ENCODE data around the gene DAPK3. TPM values are rescaled to one million over a fixed set of nuclear protein-coding genes. Genes with fewer than 3 reads are reported as not detected.
"Not testable (repeated sequence)": the region's sequence is repeated elsewhere in the genome, so short reads cannot be mapped to it uniquely, and the experiment has no call there.

Gene DAPK3
- polyA plus RNA-seq, 1 experiment = 105 TPM

- ChIA-PET POLR2A (interaction anchor here (0.6 to 1.6 kb wide), 2 partner anchors 17 to 34 kb away, joined by 3 to 5 read pairs; partner anchors contain the start of gene EEF2), CTCF (no interaction called here)
- Histone ChIP-seq H3K4me3 (ENCODE audit: low read depth, low read length) (no peak overlapping the region), H3K9me3 (ENCODE audit: control insufficient read depth, insufficient read depth, low read length) (no peaks in the 10 kb centered on the region), H3K27me3 (ENCODE audit: control insufficient read depth, insufficient read depth, low read length) (no peaks in the 10 kb centered on the region), H3K27ac (ENCODE audit: low read depth, low read length) (no peak overlapping the region)
- no peak for DNase-seq (ENCODE audit: low read depth, low spot score)
- TF ChIP-seq CTCF (IDR thresholded peaks at IDR 0.05; ENCODE audit: low read depth, low read length) = no peak
Measured at GRCh38 chr19:3950871-3951861, 19.7 kb downstream of the DAPK3 start.

DNA sequence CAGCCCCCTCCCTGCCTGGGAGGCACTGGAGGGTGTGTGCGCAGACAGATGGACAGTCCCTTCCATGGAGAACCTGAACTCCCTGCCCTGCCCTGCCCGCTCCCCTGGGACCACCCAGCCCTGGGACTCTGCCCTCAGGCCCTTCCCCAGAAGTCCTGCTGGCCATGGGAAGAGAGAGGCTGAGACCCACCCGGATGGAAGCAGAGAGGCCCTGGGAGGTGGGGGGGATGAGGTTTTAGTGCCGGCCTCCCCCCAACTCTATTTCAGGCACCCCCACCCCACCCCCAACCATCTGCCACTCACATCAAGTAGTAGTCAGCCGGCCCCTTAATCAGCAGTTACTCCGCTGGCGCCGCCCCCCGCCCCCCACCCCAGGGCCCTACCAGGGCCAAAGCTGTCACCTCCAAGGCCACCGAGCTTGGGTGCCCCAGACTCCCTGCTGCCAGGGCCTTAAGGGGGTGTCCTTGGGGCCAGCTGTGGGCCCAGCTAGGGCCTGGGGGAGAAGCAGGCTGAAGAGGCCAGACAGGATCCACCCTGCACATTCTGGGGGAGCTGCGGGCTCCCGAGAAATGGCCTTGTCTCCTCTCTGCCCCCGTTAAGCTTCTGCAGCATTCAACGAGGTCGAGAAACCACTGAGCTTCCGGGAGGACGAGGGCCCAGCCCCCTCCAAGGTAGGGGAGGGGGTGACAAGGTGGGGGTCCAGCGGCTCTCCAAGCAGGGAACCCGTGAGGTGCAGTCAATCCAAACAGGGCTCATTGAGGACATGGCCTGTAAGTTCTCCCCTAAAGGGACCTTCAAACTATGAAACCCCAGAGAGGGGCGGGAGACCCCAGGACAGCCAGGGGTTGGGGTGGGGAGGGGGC lies 20.7 kb downstream of the DAPK3 start:
- ChIA-PET CTCF (no interaction called here), POLR2A (interaction anchor here (1.1 kb wide), 1 partner anchor 19 kb away, joined by 5 read pairs; no protein-coding TSS in a partner anchor)
- no peak for TF ChIP-seq CTCF (IDR thresholded peaks at IDR 0.05; ENCODE audit: low read depth, low read length)

GRCh38 chr19:3949294-3949693 lies 21.6 kb downstream of the DAPK3 start:
- POLR2A ChIA-PET = interaction anchor here (1.1 kb wide), 1 partner anchor 20 kb away, joined by 5 read pairs; no protein-coding TSS in a partner anchor
- TF ChIP-seq CTCF (IDR thresholded peaks at IDR 0.05; ENCODE audit: low read depth, low read length) = no peak
- CTCF ChIA-PET = no interaction called here
- Histone ChIP-seq H3K4me3 (ENCODE audit: low read depth, low read length) (no peak overlapping the region), H3K27ac (ENCODE audit: low read depth, low read length) (no peak overlapping the region), H3K27me3 (ENCODE audit: control insufficient read depth, insufficient read depth, low read length) (no peaks in the 10 kb centered on the region), H3K9me3 (ENCODE audit: control insufficient read depth, insufficient read depth, low read length) (no peaks in the 10 kb centered on the region)
- DNase-seq (ENCODE audit: low read depth, low spot score) = no peak

More for the DNA sequence above, 20.7 kb downstream of the DAPK3 start:
- no peak for DNase-seq (ENCODE audit: low read depth, low spot score)
- Histone ChIP-seq H3K4me3 (ENCODE audit: low read depth, low read length) (no peak overlapping the region), H3K9me3 (ENCODE audit: control insufficient read depth, insufficient read depth, low read length) (no peaks in the 10 kb centered on the region), H3K27ac (ENCODE audit: low read depth, low read length) (no peak overlapping the region), H3K27me3 (ENCODE audit: control insufficient read depth, insufficient read depth, low read length) (no peaks in the 10 kb centered on the region)

- not testable (repeated sequence) for DNase-seq (ENCODE audit: low read depth, low spot score); H3K27ac ChIP-seq (ENCODE audit: low read depth, low read length); H3K4me3 ChIP-seq (ENCODE audit: low read depth, low read length); H3K27me3 ChIP-seq (ENCODE audit: control insufficient read depth, insufficient read depth, low read length); H3K9me3 ChIP-seq (ENCODE audit: control insufficient read depth, insufficient read depth, low read length)
- CTCF ChIA-PET = interaction anchor here (0.7 kb wide), 1 partner anchor 9 kb away, joined by 9 read pairs; no protein-coding TSS in a partner anchor
- POLR2A ChIA-PET = interaction anchor here (1.0 kb wide), 1 partner anchor 22 kb away, joined by 5 read pairs; no protein-coding TSS in a partner anchor
Measured at GRCh38 chr19:3947316-3947933, 23.5 kb downstream of the DAPK3 start.

DNA sequence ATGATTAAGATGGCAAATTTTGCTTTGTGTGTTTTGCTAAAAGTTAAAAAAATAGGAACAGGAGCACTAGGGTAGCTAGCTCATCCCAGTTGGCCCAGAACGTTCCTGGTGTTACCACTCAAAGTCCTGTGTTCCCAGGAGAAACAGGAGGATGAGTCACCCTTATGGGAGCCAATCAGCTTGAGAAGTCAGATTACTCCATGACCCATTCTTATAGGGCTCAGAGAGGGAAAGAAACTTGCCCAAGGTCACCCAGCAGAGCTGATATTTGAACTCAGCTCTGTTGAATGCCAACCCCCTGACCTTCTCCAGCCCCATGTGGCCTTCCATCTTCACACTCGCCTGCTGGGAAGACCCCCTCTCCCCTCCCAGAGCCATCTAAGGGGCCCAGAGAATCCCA lies 25.1 kb downstream of the DAPK3 start:
- Histone ChIP-seq H3K4me3 (ENCODE audit: low read depth, low read length) (no peak overlapping the region), H3K27me3 (ENCODE audit: control insufficient read depth, insufficient read depth, low read length) (no peaks in the 10 kb centered on the region), H3K9me3 (ENCODE audit: control insufficient read depth, insufficient read depth, low read length) (no peaks in the 10 kb centered on the region), H3K27ac (ENCODE audit: low read depth, low read length) (no peak overlapping the region)
- no peak for DNase-seq (ENCODE audit: low read depth, low spot score)
- ChIA-PET POLR2A (no interaction called here), CTCF (no interaction called here)
- no peak for TF ChIP-seq CTCF (IDR thresholded peaks at IDR 0.05; ENCODE audit: low read depth, low read length)

Measured in AG04450 (cell line).